ENCODE data around the gene RGL1.

The RGL1 gene

DNA sequence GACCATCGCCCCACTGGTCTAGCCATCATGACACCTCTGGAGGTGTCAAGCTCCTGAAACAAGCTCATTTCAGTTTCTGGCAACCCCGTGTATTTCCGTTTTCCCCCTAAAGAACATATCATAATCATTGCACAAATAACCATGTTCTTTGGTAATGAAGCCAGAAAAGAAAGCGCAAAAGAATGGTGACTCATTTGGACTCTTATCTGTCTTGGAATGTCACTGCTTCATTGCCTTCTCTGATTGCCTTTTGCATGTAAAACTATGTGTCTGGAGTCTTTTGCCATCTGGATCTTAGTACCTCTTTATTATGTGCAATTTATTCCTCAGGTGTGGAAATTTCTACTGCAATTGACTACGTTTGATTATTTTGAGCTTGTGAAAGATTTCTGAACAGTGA is 122.1 kb downstream of the RGL1 start:
- no peak for DNase-seq

DNA sequence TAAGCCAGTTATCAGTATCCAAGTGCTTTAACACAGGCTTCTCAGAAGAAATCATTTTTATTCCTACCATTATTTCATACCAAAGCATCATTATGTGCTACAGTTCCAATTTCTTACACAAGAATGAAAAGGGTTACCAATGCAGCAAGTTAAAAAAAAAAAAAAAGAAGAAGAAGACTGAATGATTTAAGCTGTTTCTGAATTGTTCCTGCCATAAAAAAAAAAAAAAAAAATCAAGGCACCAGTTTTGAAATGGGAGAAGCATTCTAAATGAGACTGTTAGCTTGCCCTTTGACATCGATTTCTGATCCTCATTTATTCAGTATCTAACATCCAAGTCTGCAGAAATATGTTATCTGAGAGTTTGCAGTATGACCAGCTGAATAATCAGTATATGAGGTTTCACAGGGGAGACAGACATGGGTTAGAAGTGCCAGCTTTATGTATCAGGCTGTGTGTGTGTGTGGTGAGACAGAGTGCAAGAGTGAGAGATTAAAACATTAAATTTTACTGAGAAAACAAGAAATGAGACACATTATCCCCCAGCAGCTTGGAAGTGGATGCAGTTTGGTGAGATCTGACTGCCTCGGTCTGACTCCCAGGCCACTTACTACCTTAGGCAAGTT is 126.8 kb downstream of the RGL1 start:
- DNase-seq = no peak

- DNase-seq = no peak
These were observed 127.5 kb downstream of the RGL1 start for GRCh38 chr1:183932412-183932811.

- DNase-seq = no peak
These were observed 128.7 kb downstream of the RGL1 start for GRCh38 chr1:183933528-183934179.

DNA sequence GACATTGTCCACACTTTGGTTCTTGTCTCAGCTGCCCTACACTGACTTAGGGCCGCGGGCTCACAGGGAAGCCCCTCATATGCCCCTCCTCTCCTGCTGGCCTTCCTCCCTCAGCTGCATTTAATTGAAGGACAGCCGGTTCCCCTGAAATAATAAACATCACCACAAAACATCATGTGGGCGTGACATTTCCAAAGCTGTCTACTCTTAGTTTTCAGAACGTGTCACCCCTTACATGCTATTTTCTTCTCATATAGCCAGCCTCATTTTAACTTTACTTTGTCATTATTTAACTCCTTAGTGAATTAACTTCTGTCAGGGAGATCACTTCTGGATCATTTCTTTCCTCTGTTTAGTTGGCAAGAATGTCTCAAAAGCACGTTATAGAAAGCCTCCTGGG is 129.4 kb downstream of the RGL1 start:
- no peak for DNase-seq

DNA sequence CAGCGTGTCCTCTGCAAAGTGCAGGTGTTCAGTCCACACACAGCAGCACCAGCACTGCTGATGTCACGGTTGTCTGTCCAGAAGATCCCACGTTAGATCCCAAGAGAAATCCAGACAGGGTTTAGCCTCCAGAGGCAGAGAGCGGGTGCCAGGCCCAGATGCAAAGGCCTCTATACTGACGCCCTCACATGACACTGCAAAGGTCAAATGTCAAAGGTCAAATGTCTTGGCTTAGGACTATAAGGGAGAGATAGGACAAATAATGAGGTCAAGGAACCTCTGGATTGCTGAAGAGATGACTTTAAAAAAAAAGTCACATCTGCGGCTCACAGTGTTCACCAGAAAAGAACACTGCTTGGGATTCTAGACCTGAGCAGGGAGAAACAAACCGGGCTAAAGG is 131.1 kb downstream of the RGL1 start:
- no peak for DNase-seq

DNA sequence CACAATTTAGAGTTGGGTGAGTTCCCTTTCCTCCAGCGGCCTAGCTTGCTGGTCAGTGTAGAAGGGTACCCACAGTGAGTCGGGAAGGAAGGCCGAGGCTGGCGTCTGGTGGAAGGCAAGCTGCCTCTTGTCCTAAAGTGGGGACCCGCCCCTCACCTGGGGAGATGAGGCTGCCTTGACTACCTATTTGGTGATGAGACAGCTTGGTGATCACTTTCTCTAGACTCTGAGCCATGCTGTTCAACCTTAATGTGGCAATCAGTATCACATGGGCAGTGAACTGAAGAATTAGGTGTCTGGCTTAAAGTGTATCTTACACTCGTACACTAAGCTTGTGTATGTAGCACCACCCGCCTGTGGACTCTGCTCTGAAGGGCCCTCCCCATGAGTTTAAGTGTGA is 131.9 kb downstream of the RGL1 start:
- no peak for DNase-seq

GRCh38 chr1:183937611-183938010 is 132.7 kb downstream of the RGL1 start:
- no peak for DNase-seq

DNA sequence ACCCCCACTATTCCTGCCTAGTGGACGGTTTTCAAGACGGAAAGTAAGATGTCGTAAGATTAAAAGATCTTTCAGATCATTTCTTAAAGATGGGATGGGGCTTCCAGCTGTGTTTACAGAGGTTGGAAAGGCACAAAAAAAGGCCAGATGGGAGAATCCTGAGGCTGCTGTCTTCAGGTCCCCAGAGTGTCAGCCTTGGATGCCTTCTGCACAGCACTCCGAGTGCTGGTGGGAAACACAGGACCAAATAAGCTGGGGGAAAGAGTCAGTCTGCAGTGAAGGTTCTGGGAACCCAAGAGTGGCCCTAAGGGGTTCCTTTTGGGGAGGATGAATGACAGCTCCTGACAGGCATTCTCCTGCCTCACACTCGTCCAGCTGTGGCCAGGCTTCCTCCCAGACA is 136.1 kb downstream of the RGL1 start:
- DNase-seq = no peak

- DNase-seq = no peak
These were observed 138.2 kb downstream of the RGL1 start for GRCh38 chr1:183942933-183943693.

- DNase-seq = no peak
These were observed 140.8 kb downstream of the RGL1 start for GRCh38 chr1:183945428-183946319.

DNA sequence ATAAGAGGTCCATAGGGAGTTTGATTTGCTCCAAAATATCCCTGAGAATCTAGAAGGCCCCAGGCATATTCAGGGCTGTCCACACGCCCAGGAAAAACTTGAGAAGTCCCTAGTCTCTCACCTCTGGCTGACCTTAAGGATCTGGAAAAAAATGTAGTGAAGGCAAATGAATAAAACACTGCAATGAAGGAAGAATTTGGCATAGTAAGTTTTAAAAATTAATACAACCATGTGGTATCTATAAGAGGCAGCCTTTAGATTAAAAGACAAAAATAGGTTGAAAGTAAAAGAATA is 141.3 kb downstream of the RGL1 start:
- no peak for DNase-seq

- DNase-seq = no peak
These were observed 143.1 kb downstream of the RGL1 start for GRCh38 chr1:183947988-183948387.

GRCh38 chr1:183952101-183952500 is 147.2 kb downstream of the RGL1 start:
- DNase-seq = no peak

DNA sequence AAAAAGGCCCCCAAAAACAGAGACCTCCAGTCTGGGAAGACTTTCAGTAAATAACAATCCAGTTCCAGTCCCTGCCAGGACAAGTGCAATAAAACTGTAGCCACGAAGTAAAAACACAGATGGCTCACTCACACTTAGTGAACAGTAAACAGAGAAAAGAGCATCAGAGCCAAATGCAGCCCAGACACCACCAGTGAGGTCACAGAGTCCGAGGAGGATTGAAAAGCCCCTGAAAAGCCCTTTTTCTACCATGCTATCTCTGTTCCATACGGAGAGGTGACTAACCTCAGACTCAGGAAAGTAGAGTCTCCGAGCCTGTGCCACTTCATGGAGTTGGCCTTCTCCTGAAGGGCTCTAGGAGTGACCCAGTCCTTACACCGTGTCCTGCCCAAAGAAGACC is 148.1 kb downstream of the RGL1 start:
- no peak for DNase-seq

DNA sequence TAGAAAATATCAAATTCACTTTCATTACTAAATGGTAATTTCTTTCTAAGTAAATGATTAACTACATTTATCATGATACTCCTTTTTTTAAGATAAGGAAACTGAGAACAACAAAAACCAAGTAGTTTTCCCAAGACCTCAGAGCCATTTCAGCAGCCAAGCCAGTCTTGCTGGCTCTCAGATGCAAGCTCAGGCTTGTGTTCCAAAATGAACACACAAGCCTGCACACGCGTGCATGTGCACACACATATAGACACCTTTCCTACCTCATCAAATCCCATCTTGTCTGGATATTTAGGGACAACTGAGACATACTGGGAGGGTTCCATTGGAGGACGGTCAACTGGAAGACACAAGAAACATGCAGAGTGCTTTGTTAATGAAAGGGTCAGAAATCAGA is 149.6 kb downstream of the RGL1 start:
- DNase-seq = no peak

DNA sequence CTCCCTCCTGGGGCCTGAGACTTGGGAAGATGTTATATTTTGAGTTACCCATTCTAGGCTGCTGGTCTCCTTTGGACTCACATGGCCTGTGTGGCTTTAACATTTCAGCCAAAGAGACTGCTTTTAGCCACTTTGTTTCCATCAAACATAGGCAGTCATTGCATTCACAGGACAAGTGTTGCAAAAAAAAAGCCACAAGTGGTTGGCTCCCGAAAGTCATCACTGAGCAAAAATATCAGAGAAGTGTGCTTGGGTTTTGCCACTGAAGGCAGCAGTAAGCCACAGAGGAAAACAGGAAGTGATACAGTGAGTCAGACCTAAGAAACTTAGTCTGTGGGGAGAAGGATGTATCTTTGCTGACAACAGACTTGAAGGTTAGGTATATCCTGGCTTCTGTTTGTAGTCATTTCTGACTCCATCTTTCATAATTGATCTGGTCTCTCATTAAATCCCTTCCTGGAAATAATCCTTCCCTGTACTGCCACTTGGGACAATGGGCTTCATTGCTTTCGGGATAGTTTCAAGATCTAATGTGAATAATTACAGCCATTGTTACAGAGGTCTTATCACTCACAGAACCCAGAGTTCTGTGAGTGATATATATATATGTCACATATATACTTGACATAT is 151.8 kb downstream of the RGL1 start:
- DNase-seq = peak; percentile 52

GRCh38 chr1:183957216-183957830 is 152.4 kb downstream of the RGL1 start:
- no peak for DNase-seq

DNA sequence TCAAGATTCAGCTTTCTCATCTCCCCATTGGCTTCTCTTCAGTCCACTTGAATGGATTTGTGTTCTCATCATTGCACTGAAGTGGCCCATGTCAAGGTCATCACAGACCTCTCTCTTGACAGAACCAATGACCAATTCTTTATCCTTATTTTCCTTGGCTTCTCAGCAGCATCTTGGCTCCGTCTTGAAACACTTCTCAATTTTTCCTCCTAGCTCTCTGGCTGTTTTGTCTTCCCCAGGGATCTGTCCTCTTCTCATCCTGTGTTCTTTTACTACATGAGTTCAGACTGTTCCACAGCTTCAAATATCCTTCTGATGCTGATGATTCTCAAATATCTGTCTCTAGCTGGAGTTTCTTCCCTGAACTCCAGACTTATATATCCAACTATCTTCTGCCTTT is 154.0 kb downstream of the RGL1 start:
- no peak for DNase-seq

- DNase-seq = no peak
These were observed 156.2 kb downstream of the RGL1 start for GRCh38 chr1:183961132-183961531.

DNA sequence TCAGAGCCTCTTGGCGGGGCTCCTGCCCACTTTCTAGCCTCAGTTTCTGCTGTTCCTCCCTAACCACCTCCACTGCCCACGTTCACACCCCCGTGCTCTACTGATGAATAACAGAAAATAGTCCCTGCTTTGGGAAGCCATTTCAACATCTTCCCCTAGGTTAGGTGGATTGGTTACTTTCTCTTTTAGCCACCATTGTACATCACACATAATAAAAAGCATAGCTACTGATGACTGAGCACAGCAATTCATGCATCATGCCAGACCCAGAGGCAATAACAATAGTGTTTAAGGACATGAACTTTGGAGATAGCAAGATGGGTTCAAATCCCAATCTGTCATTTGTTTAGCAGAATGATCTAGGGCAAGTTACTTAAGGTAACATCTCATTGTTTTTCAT is 158.0 kb downstream of the RGL1 start:
- DNase-seq = no peak

DNA sequence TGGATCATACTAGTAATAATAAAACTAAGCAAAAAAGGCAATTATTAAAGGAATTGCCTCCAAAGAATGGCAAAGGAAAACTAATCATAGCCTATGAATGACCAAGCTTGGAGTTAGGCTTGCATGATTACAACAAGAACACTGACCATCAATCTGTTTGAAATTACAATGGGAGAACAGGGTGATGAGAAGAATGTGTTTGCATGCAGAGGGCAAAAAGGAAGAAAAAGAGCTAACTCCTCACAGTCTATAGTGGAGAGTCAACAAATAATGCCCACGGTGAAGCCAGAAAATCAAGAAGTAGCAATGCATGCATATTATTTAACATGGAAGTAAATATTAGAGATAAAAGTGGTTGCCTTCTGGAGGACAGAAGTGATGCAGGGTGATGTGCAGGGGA is 160.8 kb downstream of the RGL1 start:
- no peak for DNase-seq

DNA sequence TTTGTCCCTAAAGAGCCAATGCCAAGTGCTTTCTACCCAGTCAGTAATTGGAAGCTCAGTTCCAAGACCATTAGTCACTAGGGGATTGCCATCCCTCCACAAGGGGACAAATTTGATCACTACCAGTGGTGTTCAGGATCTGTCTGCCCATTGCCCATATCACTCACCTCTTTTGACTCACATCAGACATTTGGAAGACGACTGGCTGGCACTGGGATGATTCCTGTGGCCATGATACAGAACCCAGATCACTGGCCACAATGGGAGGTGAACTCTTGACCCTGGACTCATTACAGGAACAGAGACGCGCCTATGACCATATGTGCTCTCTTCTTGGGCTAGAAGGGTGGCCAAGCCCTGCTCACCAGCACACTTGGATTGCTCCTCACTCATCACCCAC is 161.6 kb downstream of the RGL1 start:
- no peak for DNase-seq

Data from NK-92 treated with Interleukin-12 subunit alpha and Interleukin-12 subunit beta, amount 100 ng/mL, for 24 hours (cell line).